Testis (tissue), 2 donors: ENCODE results near the gene PXMP2.

Source experiments
- POLR2A ChIP-seq: fragments of 450-650 bp; IDR thresholded peaks from one replicate; pipeline ENCODE4 v1.6.1; 2017; ENCODE audit warnings: antibody characterized with exemption, mild to moderate bottlenecking, moderate library complexity
- TF ChIP-seq, protein P1 (sequence below), 3 experiments: fragments of 450-650 bp in 2 of 3; fragments of 200-600 bp in 1 of 3; sonication (generic) in 1 of 3; IDR thresholded peaks; one replicate each; pipeline ENCODE4 v1.5.1; 2016 to 2019; ENCODE audit warnings: antibody characterized with exemption in 3 of 3, mild to moderate bottlenecking in 2 of 3, moderate library complexity in 1 of 3

- no peak for TF ChIP-seq POLR2A
- TF ChIP-seq, protein P1, sequence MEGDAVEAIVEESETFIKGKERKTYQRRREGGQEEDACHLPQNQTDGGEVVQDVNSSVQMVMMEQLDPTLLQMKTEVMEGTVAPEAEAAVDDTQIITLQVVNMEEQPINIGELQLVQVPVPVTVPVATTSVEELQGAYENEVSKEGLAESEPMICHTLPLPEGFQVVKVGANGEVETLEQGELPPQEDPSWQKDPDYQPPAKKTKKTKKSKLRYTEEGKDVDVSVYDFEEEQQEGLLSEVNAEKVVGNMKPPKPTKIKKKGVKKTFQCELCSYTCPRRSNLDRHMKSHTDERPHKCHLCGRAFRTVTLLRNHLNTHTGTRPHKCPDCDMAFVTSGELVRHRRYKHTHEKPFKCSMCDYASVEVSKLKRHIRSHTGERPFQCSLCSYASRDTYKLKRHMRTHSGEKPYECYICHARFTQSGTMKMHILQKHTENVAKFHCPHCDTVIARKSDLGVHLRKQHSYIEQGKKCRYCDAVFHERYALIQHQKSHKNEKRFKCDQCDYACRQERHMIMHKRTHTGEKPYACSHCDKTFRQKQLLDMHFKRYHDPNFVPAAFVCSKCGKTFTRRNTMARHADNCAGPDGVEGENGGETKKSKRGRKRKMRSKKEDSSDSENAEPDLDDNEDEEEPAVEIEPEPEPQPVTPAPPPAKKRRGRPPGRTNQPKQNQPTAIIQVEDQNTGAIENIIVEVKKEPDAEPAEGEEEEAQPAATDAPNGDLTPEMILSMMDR (IDR thresholded peaks at IDR 0.05): no peak
Observed at GRCh38 chr12:132637811-132638210, 49.6 kb upstream of the PXMP2 start.
